Left forelimb (tissue), 1 donor: Measurements from ENCODE around the gene STRA6.
A peak's percentile ranks its signal among the peaks of the same experiment; 100 is the strongest.

Experiments
- DNase-seq: peaks from one replicate; pipeline ENCODE4 v3.0.0-alpha.2; 2018; ENCODE audit warnings: low spot score

Gene STRA6, protein sequence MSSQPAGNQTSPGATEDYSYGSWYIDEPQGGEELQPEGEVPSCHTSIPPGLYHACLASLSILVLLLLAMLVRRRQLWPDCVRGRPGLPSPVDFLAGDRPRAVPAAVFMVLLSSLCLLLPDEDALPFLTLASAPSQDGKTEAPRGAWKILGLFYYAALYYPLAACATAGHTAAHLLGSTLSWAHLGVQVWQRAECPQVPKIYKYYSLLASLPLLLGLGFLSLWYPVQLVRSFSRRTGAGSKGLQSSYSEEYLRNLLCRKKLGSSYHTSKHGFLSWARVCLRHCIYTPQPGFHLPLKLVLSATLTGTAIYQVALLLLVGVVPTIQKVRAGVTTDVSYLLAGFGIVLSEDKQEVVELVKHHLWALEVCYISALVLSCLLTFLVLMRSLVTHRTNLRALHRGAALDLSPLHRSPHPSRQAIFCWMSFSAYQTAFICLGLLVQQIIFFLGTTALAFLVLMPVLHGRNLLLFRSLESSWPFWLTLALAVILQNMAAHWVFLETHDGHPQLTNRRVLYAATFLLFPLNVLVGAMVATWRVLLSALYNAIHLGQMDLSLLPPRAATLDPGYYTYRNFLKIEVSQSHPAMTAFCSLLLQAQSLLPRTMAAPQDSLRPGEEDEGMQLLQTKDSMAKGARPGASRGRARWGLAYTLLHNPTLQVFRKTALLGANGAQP

DNA sequence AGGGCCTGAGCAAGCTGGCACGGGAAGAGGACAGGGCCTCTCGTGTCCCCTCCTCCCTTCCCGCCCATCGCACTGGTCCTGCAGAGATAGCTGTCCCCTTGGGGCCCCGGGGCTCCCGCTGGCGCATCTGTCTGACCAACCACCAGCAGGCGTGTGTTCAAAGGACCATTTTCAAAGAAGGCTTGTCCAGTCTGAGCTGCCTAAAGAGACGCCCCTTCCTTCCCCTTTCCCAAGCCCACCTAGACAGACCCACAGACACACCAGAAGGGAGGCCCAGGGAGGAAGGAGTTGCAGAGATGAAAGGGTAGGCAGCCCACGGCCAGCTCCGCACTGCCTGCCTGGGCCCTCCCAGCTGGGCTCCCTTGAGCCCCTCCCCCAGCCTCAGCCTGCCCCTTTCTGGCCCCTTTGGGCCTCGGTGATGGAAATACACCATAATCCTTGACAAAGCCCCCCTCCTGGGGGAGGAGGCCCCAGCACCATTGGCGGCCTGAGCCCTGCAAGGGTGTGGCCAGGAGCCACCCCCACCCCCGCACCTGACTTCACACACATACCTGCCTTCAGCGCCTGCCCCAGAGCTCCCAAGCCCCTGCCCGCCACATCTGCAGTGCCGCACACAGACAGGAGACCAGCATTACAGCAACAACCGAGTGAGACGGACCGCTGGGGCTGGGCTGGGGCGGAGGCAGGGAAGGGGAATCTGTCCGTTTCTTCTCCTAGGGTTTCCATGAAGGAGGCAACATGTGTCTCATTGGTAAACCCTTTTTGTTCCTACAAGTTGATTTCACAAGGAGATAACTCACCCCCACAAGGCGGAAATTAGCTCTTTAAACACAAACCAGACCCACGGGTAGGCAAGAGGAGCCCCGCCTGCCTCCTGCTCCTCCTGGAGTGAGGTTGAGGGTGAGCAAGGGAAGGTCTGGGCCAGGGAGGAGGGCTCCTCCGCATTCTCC, at the start of gene STRA6:
TSS of gene STRA6 (minus strand) at position 336 of the 950 bp plus-strand sequence. CDS start 520 bp downstream, outside the sequence.
- DNase-seq, result no peak

DNA sequence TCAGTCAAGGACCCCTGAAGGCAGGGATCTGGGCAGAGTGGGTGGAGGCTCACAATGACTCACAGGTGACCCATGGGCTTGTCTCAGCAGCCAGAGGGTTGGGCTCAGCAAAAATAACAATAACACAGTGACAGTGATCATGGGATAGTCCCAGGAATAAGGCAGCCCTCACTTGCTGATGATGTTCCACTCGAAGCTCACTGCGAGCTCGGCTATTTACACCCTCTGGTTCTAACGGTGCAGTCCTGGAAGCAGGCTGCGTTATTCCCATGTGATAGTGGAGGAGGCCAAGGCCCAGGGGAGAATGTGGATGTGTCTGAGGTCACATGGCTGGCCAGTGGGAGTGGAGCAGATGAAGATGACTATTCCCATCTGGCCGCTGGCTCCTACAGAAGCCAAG, 49.7 kb upstream of the STRA6 start:
- DNase-seq, result no peak

- no peak for DNase-seq
Observed at GRCh38 chr15:74251131-74251811, 48.7 kb upstream of the STRA6 start.

DNA sequence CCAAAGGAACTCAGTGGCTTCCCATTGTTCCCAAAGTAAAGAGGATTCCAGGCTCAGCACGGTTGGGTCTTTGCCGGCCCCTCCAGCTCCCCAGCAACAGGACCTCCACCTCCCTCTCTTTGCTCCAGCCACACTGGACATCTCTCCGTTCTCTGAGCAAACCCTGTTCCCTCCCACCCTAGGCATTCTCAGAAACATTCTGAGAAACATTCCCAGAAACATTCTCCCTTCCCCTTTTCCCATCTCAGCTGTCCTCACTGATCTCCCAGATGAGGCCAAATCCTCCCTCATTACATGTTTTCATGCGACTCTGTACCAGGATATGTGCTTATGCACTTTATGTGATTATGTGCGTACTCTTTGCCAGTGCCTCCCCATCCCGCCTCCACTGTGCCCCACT, 47.7 kb upstream of the STRA6 start:
- DNase-seq, result no peak

- no peak for DNase-seq
Observed at GRCh38 chr15:74245342-74245931, 42.9 kb upstream of the STRA6 start.

DNA sequence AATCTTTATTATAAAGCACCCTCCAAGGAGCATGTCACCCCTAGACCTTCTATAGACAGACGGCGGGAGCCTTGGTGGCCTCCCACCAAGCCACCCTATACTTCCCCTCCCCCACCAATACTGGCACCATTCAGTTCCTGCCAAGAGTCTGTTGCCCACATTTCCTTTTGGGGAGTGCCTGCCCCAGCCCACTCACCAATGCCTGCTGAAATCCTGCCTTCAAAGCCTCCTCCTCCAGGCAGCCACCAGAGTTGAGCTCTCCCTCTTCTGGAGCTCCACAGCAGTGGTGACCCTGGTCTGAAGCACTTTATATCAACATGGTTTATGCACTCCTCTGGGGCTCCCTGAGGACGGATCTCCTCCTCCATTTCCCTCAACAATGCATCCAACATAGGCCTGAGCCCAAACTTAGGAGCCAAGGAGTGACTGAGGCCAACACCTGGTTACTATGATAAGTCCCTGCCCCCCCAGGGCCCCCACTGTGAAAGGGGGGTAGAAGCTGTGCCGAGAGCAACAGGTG, 42.3 kb upstream of the STRA6 start:
- no peak for DNase-seq

GRCh38 chr15:74243431-74243830, 40.8 kb upstream of the STRA6 start:
- no peak for DNase-seq

- no peak for DNase-seq
Observed at GRCh38 chr15:74242441-74243185, 40.0 kb upstream of the STRA6 start.

- no peak for DNase-seq
Observed at GRCh38 chr15:74240897-74241614, 38.5 kb upstream of the STRA6 start.

DNA sequence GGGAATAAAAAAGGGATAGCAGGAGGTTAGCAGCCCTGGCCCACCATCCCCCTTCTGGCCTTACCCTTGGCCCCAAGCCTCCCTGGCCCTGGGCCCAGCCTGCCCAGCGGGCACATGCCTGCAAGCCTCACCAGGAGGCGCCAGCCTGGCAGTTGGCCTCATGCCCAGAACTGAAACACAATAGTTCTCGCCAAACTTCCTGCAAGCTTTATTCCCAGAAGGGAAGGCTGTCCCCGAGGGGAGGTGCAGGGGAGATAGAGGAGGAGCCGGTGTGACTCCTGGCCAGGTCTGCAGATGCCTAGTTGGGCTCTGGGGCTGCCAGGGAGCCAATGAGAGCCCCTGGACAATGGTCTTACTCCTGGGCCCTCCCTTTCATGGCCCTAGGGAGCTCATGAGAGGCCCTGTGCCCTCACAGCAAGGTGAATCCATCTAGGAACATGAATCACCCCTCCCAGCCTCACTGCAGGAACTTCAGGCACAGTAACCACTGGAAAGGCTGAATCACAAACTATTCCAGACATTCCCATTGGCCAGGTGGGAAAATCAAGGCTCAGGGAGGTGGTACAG, 37.5 kb upstream of the STRA6 start:
- peak; percentile 82 for DNase-seq

- no peak for DNase-seq
Observed at GRCh38 chr15:74239051-74239705, 36.6 kb upstream of the STRA6 start.

DNA sequence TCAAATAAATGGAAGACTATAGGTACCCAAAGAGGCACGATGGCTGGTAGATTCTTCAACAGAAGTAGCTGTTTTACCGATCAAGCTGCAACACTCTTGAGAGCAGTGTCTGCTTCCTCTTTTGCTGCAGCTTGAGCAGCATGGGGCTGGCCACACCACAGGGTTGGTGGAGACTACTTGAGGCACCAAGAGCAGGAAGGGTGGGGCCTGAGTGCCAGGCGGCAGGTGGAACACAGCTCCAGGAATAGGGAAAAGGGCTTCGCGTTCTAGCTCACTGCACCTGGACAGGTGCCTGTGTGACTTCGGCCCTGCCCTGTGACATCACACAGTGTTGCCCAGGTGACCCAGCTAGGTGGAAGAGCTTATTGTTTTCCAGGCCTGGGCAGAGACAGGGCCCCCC, 33.4 kb upstream of the STRA6 start, which contains the start of gene CCDC33:
TSS of gene CCDC33 (plus strand) at position 365 of the 400 bp plus-strand sequence. CDS start 394 bp downstream, outside the sequence.
- no peak for DNase-seq

GRCh38 chr15:74234598-74234875, 31.9 kb upstream of the STRA6 start:
- no peak for DNase-seq

DNA sequence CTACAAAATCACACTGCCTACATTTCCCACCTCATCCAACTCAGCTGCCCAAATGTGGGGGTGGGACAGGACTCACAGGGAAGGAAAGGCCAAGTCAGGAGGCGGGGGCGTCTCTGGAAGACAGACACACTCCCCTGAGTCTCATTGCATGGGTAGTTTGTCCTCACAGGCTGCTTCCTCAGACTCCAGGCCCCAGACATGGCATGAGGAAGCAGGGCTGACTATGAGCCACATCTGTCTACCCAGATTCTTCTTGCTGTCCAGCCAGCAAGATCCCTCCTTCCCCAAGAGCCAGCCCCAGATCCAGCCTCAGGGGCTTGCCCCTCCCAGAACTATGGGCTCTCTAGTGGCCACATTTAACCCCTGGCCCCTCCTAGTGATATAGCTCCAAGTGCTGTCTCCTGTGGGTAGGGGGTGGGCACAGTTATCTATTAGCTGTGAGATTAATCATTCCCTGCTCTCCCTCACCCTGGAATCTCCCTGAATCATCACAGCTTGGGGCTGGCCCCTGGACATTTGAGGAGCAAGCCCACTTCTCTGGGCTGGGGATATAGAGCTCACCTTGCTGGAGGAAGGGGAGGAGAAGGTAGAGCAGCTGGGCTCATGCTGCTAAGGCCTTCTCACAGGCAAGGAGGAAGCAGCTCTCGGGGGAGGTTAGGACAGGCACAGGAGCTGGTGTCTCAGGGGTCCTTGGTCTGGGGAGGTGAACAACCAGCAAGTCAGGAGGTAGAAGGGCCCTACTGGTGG, 31.4 kb upstream of the STRA6 start:
- DNase-seq, result no peak

DNA sequence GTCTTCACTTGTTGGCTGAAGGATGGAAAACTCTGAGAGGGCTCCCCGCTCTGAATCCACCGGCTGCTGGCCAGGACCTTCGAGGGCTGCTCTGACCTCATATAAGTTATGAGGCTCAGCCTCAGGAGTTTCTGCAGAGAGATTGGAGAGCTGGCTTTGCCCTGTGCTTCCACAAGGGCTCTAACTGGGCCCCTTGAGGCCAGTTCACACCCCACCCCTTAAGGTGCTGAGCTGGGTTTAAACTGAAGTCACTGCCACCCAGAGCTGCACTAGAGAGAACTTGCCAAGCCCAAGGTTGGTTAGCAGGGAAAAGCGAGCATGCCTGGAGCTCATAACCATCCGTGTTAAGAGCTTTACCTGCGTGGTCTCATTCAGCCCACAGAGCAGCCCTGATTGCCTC, 30.8 kb upstream of the STRA6 start:
- DNase-seq, result no peak

DNA sequence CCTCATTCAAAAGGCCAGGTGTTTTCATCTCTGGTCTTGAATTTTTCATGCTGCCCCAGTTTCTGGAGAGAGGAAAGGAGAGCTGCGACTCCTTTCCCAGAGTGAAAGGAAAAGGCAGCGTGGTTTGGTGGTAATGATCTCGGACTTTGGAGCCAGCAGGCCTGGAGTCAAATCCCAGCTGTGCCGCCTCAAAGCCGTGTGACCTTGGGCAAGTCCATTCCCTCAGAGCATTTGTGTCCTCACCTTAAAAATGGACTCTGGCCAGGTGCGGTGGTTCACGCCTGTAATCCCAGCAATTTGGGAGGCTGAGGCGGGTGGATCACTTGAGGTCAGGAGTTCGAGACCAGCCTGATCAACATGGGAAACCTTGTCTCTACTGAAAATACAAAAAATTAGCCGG, 28.9 kb upstream of the STRA6 start:
- DNase-seq, result no peak

DNA sequence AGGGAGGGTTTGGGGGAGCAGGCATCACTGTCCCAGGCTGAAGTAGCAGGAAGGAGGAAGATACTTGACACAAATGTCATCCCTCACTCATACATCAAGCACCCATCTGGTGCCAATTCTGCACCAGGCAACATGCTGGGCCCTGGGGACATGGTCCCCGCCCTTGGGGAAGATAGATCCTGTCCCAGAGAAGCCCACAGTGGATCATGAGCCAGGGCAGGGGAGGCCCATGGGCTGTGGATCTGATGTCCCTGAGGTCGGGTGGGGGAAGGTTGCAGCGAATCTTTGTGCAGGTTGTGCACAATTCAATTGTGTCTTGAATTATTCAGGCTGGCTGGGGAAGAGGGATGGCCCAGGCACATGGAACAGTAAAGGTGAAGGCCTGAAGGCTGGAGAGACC, 27.1 kb upstream of the STRA6 start:
- no peak for DNase-seq

- no peak for DNase-seq
Observed at GRCh38 chr15:74228723-74229081, 26.1 kb upstream of the STRA6 start.
